GM10266 (cell line): ENCODE measurements around the gene KLHL29.

Experiments
- DNase-seq: peaks from one replicate; pipeline ENCODE4 v3.0.0; 2012; ENCODE audit errors: extremely low spot score
- TF ChIP-seq, protein P1 (sequence below): IDR thresholded peaks from 2 replicates; pipeline ENCODE4 v1.5.1; 2012; ENCODE audit warnings: mild to moderate bottlenecking, low read depth; ENCODE audit not compliant: control insufficient read depth, insufficient read depth; ENCODE audit errors: missing control alignments

Gene KLHL29

DNA sequence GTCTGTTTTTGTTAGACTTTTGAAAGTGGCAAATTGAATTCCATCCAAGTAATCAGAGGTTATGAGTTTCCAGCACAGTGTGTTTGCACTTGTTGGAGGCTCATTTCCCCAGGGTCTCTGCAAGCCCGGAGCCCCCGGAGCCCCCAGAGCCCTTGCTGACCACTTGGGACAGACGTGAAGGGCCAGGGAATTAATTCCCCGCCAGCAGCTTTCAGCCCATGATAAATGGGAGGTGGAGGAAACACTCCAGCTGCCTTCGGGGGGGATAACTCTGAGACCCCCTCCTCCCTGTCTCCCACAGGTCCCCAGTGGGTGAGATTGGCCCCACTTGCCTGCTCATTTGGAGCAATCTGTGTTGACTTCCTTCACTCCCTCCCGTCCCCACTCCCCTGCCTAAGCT, 79.2 kb downstream of the KLHL29 start:
- no peak for DNase-seq
- TF ChIP-seq, protein P1, sequence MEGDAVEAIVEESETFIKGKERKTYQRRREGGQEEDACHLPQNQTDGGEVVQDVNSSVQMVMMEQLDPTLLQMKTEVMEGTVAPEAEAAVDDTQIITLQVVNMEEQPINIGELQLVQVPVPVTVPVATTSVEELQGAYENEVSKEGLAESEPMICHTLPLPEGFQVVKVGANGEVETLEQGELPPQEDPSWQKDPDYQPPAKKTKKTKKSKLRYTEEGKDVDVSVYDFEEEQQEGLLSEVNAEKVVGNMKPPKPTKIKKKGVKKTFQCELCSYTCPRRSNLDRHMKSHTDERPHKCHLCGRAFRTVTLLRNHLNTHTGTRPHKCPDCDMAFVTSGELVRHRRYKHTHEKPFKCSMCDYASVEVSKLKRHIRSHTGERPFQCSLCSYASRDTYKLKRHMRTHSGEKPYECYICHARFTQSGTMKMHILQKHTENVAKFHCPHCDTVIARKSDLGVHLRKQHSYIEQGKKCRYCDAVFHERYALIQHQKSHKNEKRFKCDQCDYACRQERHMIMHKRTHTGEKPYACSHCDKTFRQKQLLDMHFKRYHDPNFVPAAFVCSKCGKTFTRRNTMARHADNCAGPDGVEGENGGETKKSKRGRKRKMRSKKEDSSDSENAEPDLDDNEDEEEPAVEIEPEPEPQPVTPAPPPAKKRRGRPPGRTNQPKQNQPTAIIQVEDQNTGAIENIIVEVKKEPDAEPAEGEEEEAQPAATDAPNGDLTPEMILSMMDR, result no peak

DNA sequence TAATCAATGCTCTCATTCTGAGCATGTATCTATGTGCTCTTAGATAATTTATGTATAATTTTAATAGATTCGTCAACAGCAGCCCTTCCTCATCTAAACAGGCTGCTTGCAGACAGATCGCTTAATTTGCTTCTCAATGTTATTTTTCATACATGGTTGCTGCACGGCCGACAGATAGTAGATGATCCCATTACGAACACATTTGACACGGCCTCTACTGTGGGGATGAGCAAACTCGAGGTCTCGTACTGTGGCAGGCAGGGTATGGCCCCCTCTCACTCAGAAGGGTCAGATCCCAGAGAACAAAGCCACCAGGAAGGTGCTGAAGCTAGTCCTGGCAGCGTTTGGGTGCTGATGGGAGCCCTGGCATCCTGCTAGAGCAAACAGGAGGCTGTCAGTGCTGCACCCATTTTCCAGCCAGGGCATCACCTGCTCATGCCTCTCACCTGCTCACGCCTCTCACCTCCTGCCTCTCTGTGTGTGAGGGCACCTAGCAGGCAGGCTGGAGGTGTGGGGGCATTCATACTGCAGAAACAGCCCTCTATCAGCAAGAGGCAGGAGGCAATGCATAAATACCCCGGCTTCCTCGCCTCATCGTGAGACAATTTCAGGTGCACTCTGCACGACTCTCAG, 80.0 kb downstream of the KLHL29 start:
- no peak for DNase-seq
- TF ChIP-seq, protein P1, result no peak

DNA sequence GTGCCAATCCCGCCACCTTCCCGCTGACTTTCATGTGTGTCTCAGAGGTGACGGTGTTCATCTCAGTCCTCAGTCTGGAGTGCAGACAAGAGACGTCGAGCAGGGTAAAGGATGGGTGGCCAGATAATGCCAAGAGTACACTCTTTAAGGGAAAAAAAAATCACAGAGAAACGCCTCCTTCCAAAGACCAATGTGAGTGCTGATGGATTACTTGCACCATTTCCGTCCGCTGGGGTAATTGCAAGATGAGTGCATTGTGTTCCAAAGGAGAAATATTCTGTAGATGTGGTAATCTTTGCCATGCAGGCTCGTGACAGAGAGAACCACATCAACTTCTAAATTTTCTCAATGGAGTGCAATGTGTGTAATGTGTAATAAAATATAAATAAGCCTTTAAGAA, 81.0 kb downstream of the KLHL29 start:
- no peak for DNase-seq
- TF ChIP-seq, protein P1, result no peak

DNA sequence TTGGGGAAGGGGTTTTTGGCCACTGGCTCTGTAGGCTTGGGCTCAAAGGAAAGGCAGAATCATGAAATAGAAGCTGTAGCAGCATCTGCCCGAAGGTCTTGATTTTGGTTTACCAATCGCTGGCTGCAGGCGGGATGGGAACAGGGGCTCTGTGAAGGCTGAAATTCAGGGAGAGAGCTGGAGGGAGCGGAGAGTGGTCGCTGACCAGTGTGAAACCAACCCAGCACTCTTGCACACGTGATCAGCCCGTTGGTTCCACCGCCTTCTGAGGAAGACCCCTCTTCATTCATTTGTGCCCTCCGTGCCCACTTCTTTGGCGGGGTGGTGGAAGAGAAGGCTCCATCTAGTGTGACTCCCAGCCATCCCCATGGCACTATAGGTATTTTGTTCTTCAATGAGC, 82.6 kb downstream of the KLHL29 start:
- no peak for DNase-seq
- TF ChIP-seq, protein P1, result no peak

DNA sequence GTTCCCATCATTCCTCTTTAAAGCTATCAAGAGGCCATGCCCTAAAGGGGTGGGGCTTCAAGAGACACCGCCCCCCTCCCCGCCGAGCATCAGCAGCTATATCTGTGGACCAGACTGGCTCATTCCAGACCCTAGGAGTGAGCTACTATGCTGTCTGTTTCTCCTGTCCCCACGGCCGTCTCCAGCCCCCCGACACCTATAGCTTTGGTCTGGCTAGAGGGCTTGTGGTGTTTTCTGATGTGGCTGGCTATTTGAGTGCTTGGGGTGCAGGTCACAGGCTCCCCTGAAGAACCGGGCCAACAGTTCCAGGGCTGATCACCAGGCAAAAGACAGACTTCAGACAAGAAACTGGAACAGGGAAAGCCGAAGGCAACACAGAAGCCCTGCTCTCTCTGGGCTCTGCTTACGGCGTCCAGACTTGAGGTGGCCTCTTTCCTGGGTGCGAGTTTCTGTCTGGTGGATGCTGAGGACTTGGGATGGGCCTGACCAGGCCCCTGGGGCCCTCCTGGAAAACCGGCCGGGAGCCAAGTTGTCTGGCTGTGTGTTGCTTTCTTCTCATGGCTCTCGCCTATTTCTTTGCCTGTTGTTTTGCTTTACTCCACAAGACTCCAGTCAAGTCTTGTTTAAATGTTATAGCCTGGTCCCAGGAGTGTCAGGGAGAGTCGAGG, 83.6 kb downstream of the KLHL29 start:
- TF ChIP-seq, protein P1, result no peak
- no peak for DNase-seq

DNA sequence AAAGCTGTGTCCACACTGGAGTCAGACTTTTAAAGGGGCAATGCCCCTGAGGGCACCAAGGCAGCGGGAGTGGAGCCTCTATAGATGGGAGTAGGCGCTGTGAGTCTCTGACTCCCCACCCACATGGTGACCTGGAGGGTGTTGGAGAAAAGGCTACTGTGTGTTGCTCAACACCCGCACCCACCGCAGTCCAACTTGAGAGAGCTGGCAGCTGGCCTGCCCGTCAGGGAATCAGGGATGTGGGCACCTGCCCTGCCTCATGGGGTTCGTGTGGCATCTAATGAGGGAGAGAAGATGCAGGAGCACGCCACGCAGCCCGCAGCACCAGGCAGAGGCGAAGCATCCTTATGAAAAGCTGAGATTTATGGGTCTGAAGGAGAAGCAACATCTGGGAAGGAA, 84.2 kb downstream of the KLHL29 start:
- no peak for DNase-seq
- TF ChIP-seq, protein P1, result no peak

DNA sequence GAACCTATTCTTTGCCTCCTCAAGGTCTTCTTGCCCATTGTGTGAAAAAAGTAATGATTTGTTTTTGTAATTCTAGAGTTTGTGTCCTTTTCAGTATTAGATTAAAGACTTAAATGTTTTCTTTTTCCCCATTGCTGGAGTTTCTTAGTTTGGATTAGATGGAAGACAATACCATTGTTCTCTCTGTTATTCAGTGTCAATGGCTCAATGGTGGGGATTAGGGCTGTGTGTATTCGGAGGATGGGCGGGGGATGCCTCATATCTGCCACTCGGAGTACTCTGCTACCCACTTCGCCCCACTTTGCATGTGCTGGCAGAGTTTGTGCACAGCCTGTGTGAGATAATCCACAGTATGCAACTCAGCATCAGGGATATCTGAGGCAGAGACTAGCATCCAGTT, 90.1 kb downstream of the KLHL29 start:
- DNase-seq, result no peak
- TF ChIP-seq, protein P1, result no peak
